ENCODE results near the gene LCP2.
A peak's percentile ranks its signal among the peaks of the same experiment; 100 is the strongest.
"Not testable (repeated sequence)": the region's sequence is repeated elsewhere in the genome, so short reads cannot be mapped to it uniquely, and the experiment has no call there.

The LCP2 gene

GRCh38 chr5:170270293-170271069 lies 27.1 kb downstream of the LCP2 start:
- no peak for DNase-seq

GRCh38 chr5:170269579-170269978 lies 28.0 kb downstream of the LCP2 start:
- peak; percentile 9 for DNase-seq

- DNase-seq: no peak
These were observed 28.7 kb downstream of the LCP2 start for GRCh38 chr5:170268884-170269283.

GRCh38 chr5:170268153-170268689 lies 29.4 kb downstream of the LCP2 start:
- no peak for DNase-seq

- peak; percentile 79 for DNase-seq
These were observed 30.0 kb downstream of the LCP2 start for GRCh38 chr5:170267431-170268152.

- no peak for DNase-seq
These were observed 30.8 kb downstream of the LCP2 start for GRCh38 chr5:170266570-170267381.

- no peak for DNase-seq
These were observed 32.1 kb downstream of the LCP2 start for GRCh38 chr5:170265522-170265921.

GRCh38 chr5:170263906-170264305 lies 33.7 kb downstream of the LCP2 start:
- no peak for DNase-seq

- DNase-seq: no peak
These were observed 35.2 kb downstream of the LCP2 start for GRCh38 chr5:170262061-170263045.

- no peak for DNase-seq
These were observed 36.0 kb downstream of the LCP2 start for GRCh38 chr5:170261528-170262043.

- DNase-seq: no peak
These were observed 40.2 kb downstream of the LCP2 start for GRCh38 chr5:170257370-170257769.

- no peak for DNase-seq
These were observed 41.0 kb downstream of the LCP2 start for GRCh38 chr5:170256571-170256970.

- no peak for DNase-seq
These were observed 43.5 kb downstream of the LCP2 start for GRCh38 chr5:170254056-170254455.

GRCh38 chr5:170252720-170253350 lies 44.7 kb downstream of the LCP2 start:
- DNase-seq: no peak

- no peak for DNase-seq
These were observed 45.5 kb downstream of the LCP2 start for GRCh38 chr5:170252109-170252508.

GRCh38 chr5:170251462-170251861 lies 46.1 kb downstream of the LCP2 start:
- peak; percentile 8 for DNase-seq

GRCh38 chr5:170250810-170251317 lies 46.7 kb downstream of the LCP2 start:
- no peak for DNase-seq

- no peak for DNase-seq
These were observed 48.2 kb downstream of the LCP2 start for GRCh38 chr5:170249355-170249754.

- not testable (repeated sequence) for DNase-seq
These were observed 48.7 kb downstream of the LCP2 start for GRCh38 chr5:170248931-170249227.

GRCh38 chr5:170248172-170248930 lies 49.2 kb downstream of the LCP2 start:
- no peak for DNase-seq
